T-helper 17 cell (primary cell): ENCODE results near the gene PLSCR3. TPM values are rescaled to one million over a fixed set of nuclear protein-coding genes. Genes with fewer than 3 reads are reported as not detected.
A peak's percentile ranks its signal among the peaks of the same experiment; 100 is the strongest.

Experiments
- ATAC-seq: fragments of 150-1000 bp; cut with Tn5 transposase; 2 replicates; pipeline ENCODE4 v1.10.0; 2021; ENCODE audit warnings: mild to moderate bottlenecking, moderate library complexity
- DNase-seq, 3 donors: peaks; one replicate each; pipeline versions ENCODE4 v3.0.0 to v3.0.0-alpha.2; 2020 to 2021
- H3K9me3 ChIP-seq: one replicate; pipeline ENCODE4 v1.7.0; 2013; ENCODE audit warnings: low read length, mild to moderate bottlenecking; ENCODE audit not compliant: control insufficient read depth, poor library complexity, severe bottlenecking
- H3K27ac Mint-ChIP-seq: one replicate; pipeline ENCODE4 v1.8.0; 2022; ENCODE audit warnings: mild to moderate bottlenecking, moderate library complexity, mixed read lengths
- H3K27me3 Mint-ChIP-seq: one replicate; pipeline ENCODE4 v1.8.0; 2022; ENCODE audit warnings: mixed read lengths
- H3K36me3 Mint-ChIP-seq: one replicate; pipeline ENCODE4 v1.8.0; 2022; ENCODE audit warnings: low read depth, mixed read lengths
- H3K4me1 Mint-ChIP-seq: one replicate; pipeline ENCODE4 v1.8.0; 2022; ENCODE audit warnings: mild to moderate bottlenecking, mixed read lengths
- H3K4me3 Mint-ChIP-seq: one replicate; pipeline ENCODE4 v1.8.0; 2022; ENCODE audit warnings: mild to moderate bottlenecking, moderate library complexity, mixed read lengths
- total RNA-seq, 4 donors: library from RNA in 2 of 4; stranded (reverse) in 2 of 4; gene quantifications; one replicate each; pipeline ENCODE4 v1.2.3 and lab custom pipeline; 2022 to 2026

The PLSCR3 gene
- total RNA-seq, 2 donors from 2014 or later: 120 to 126 TPM

DNA sequence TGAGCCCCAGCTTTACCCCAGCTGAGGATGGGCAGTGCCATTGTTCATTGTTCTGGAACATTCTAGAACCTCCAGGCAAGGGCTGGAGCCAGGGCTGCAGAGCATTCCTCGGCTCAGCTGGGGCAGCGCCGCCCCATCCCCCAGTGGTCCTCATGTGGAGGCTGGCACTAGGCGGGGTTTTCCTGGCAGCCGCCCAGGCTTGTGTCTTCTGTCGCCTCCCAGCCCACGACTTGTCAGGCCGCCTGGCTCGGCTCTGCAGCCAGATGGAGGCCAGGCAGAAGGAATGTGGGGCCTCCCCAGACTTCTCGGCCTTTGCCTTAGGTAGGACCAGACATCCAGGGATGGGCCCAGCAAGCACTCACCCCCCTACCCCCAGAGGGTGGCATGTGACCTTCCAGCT lies 39.3 kb downstream of the PLSCR3 start, which contains the start of gene TMEM95:
Gene TMEM95 (plus strand): TSS at position 104 of the 400 bp plus-strand sequence. CDS start 49 bp downstream, at position 153.
- H3K4me1 Mint-ChIP-seq: peaks cover 27% of the 10 kb centered on the region
- peak within 1 kb of the TSS; percentile 24 for H3K27ac Mint-ChIP-seq
- ATAC-seq (no peak), DNase-seq (no peak)
- no peaks in the 10 kb centered on the region for H3K36me3 Mint-ChIP-seq
- no peaks in the 10 kb centered on the region for H3K9me3 ChIP-seq
- peak within 1 kb of the TSS; percentile 31 for H3K4me3 Mint-ChIP-seq
- no peaks in the 10 kb centered on the region for H3K27me3 Mint-ChIP-seq

DNA sequence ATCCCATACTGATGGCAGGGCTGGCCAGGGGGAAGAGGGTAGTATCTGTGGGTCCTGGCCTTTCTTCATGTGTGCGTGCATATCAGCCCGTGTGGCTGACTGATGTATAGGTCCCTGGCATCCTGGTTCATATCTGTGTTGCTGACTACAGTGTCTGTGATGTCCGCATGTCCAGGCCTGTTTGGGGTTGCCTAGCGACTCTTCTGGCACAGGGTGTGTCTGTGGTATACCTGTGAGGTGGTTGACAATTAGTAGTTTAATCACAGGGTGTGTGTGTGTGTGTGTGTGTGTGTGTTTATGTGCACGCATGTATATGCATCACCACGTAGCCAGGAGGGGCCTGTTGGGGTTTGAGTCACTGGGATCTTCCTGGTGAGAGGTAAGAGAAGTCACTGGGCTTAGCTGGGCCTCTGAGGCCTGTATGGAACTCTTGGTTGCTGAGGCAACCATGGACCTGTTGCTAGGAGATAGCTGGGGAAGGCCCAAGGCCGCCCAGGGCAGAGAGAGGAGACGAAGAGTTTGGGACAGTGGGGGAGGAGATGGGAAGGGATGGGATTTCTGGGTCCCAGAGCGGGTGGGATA lies 40.0 kb downstream of the PLSCR3 start:
- no peaks in the 10 kb centered on the region for H3K36me3 Mint-ChIP-seq
- no peaks in the 10 kb centered on the region for H3K27me3 Mint-ChIP-seq
- peaks cover 32% of the 10 kb centered on the region for H3K4me1 Mint-ChIP-seq
- H3K9me3 ChIP-seq: no peaks in the 10 kb centered on the region
- peak overlapping the region; percentile 31 for H3K4me3 Mint-ChIP-seq
- peak overlapping the region; percentile 24 for H3K27ac Mint-ChIP-seq
- DNase-seq (no peak), ATAC-seq (peak; percentile 8)

DNA sequence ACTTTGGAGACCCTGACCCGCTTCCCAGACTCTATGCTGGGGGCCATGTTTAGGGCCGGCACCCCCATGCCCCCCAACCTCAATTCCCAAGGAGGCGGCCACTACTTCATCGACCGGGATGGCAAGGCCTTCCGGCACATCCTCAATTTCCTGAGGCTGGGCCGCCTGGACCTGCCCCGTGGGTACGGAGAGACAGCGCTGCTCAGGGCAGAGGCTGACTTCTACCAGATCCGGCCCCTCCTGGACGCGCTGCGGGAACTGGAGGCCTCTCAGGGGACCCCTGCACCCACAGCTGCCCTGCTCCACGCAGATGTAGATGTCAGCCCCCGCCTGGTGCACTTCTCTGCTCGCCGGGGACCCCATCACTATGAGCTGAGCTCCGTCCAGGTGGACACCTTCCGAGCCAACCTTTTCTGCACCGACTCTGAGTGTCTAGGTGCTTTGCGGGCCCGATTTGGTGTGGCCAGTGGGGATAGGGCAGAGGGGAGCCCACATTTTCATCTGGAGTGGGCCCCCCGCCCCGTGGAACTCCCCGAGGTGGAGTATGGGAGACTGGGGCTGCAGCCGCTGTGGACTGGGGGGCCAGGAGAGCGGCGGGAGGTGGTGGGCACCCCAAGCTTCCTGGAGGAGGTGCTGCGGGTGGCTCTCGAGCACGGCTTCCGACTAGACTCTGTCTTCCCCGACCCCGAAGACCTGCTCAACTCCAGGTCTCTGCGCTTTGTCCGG lies 41.3 kb downstream of the PLSCR3 start:
- ATAC-seq (no peak), DNase-seq (no peak)
- H3K9me3 ChIP-seq: no peaks in the 10 kb centered on the region
- peak overlapping the region; percentile 94 for H3K27ac Mint-ChIP-seq
- H3K36me3 Mint-ChIP-seq: peaks cover 2% of the 10 kb centered on the region
- H3K27me3 Mint-ChIP-seq: no peaks in the 10 kb centered on the region
- peaks cover 38% of the 10 kb centered on the region for H3K4me1 Mint-ChIP-seq
- H3K4me3 Mint-ChIP-seq: peak overlapping the region; percentile 95

DNA sequence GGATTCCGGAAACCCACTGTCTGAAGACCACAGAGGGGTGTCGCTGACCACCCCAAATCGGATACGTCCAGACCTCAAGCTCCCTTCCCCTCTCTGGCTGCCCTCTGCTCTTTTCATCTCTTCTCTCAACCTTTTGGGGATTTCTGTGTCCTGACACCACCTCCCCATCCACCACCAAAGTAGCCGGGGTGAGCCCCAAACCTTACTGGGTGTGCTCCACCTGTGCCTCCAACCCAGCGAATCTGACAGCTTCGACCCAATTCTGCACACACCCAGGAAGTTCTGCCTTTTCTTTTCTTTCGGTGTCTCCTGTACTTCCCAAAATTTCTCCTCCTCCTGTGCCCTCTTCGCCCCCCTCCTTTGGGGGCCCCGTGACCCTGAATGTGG lies 41.8 kb downstream of the PLSCR3 start:
- DNase-seq (no peak), ATAC-seq (no peak)
- H3K36me3 Mint-ChIP-seq: peaks cover 2% of the 10 kb centered on the region
- peak overlapping the region; percentile 94 for H3K27ac Mint-ChIP-seq
- H3K4me3 Mint-ChIP-seq: peak overlapping the region; percentile 95
- H3K27me3 Mint-ChIP-seq: no peaks in the 10 kb centered on the region
- H3K4me1 Mint-ChIP-seq: peaks cover 38% of the 10 kb centered on the region
- no peaks in the 10 kb centered on the region for H3K9me3 ChIP-seq

DNA sequence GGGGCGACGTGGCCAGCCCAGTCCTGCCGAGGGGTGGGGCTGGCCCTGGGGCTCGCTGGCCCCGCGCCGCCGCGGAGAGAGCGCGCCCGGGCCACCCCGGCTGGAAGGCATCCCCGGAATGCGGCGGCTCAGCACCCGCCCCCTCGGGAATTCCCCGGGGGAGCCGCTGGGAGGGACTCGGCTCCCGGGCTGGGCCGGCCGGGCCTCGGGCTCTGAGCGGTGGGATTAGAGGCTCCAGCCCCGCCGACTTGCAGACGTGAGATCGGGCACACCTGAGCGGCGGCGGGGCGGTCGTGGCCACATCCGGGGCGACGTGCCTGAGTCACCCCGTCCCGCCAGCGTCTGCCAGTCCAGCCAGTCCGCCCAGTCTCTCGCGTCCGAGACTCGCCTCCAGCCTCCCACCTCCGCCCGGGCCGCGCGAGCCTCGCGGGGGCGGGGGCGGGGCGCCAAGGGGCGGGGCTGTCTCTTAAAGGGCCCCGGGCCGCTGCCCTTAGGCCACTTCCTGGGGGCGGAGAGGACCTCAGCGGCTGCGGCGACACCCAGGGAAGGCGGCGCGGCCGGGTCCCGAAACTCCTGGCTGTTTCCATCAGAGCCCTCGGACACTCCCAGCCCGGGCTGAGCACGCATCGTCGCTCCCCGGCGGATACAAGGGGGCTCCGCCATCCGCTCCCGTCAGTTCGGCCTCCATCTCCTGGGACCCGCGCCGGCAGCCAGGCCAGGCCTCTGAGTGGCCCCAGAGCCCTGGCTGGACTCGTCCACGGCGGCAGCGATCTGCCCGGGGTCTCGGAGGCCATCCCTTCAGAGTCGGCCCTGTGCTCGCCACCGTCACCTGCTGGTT lies 42.4 kb downstream of the PLSCR3 start, which contains the start of gene KCTD11:
Gene KCTD11 (plus strand): TSS at position 498 of the 838 bp plus-strand sequence.
- Mint-ChIP-seq H3K27me3 (no peaks in the 10 kb centered on the region), H3K4me3 (peak within 1 kb of the TSS; percentile 95), H3K27ac (peak within 1 kb of the TSS; percentile 94), H3K4me1 (peaks cover 38% of the 10 kb centered on the region), H3K36me3 (peaks cover 4% of the 10 kb centered on the region)
- H3K9me3 ChIP-seq: no peaks in the 10 kb centered on the region
- DNase-seq: peak; percentile 52 to 76 (median 74)
- ATAC-seq: peak; percentile 52

DNA sequence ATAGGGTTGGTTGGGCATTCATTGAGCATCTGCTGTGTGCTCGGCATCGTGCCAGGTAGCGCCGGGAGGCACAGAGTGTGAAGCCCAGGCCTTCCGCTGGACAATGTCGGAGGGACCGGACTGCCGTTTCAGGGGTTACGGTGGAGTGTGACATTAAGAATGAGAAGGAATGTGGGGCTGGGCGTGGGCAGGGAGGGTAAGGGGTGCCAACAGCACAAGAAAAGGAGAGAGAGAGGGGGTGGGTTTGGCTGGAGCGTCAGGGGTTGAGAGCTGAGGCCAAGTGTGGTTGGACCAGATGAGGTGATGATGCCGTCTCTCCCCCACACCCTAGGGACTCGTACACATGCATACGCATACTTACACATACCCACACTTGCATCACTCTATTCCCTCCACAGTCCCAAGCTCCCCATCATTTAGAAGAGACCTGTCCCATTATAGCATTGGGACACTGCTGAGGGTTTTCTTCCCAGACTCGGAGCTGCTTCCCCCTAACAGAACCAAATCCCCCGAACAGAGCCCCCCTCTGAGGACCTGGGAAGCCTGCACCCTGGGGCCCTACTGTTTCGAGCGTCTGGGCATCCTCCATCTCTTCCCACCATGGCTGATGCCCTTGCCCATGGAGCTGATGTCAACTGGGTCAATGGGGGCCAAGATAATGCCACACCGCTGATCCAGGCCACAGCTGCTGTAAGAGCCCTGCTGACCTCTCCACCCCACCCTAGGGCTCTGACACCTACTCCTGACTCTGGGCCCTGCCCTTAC lies 45.7 kb downstream of the PLSCR3 start:
- H3K4me3 Mint-ChIP-seq: peak overlapping the region; percentile 45

DNA sequence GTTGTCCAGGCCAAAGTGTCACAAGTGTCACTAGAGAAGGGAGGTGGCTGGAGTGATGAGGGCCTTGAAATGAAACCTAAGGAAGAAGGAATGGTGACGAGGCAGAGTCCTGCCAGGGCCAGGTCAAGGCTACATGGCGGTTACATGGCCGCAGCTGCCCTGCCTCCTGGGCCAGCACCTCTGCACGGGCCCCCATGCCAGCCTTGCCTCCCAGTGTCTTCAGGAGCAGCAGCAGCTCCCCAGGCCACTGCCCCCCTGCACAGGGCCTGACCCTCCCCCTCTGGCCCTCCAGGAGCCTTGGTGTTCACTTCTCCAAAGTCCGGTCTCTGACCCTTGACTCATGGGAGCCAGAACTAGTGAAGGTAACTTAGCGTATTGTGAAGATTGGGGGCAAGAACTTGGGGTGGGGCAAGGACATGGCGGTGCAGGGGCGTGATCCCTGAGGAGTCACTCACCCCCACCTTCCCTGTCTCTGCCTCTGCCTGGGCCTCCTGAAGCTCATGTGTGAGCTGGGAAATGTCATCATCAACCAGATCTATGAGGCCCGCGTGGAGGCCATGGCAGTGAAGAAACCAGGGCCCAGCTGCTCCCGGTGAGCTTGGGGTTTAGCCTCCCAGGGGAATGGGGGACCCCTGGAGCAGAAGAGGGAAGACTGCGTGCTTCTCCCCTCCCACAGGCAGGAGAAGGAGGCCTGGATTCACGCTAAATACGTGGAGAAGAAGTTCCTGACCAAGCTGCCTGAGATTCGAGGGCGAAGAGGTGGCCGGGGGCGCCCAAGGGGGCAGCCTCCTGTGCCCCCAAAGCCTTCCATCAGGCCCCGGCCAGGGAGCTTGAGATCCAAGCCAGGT lies 46.5 kb downstream of the PLSCR3 start:
- H3K27me3 Mint-ChIP-seq: no peaks in the 10 kb centered on the region
- peaks cover 7% of the 10 kb centered on the region for H3K36me3 Mint-ChIP-seq
- H3K27ac Mint-ChIP-seq: peak overlapping the region; percentile 77
- H3K9me3 ChIP-seq: no peaks in the 10 kb centered on the region
- ATAC-seq: no peak
- no peak for DNase-seq
- H3K4me1 Mint-ChIP-seq: peaks cover 27% of the 10 kb centered on the region
- H3K4me3 Mint-ChIP-seq: peak overlapping the region; percentile 45

More for the DNA sequence above, 45.7 kb downstream of the PLSCR3 start:
- H3K27ac Mint-ChIP-seq: peak overlapping the region; percentile 77
- H3K27me3 Mint-ChIP-seq: no peaks in the 10 kb centered on the region
- H3K9me3 ChIP-seq: no peaks in the 10 kb centered on the region
- H3K36me3 Mint-ChIP-seq: peaks cover 7% of the 10 kb centered on the region
- no peak for ATAC-seq
- DNase-seq: no peak
- peaks cover 27% of the 10 kb centered on the region for H3K4me1 Mint-ChIP-seq

DNA sequence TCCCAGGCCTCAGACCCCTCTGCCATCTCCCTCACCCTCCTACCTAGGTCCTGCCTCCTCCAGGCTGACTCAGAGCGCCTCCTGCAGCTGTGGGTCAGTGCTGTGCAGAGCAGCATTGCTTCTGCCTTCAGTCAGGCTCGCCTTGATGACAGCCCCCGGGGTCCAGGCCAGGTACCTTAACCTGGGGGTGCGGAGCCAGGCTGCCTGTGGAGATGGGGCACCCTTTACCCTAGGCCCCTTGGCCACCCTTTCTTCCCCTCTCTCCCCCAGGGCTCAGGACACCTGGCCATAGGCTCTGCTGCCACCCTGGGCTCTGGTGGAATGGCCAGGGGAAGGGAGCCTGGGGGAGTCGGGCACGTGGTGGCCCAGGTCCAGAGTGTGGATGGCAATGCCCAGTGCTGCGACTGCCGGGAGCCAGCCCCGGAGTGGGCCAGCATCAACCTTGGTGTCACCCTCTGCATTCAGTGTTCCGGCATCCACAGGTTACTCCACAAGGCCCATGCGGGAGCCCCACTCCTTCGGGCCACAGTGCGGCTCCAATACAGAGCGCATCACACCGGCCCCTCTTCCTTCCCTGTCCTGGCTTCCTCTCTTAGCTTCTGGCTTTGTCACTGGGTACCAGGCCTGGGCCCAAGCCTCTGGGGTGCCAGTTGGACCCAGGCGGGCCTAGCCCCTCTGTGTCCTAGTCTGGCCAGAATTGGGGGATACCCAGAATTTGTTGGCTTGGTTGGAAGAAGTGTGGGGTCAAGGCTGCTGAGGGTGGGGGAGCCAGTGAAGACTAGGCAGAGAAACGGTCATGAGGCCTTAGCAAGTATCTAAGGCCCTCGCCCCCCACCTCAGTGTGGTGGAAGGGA lies 47.3 kb downstream of the PLSCR3 start:
- Mint-ChIP-seq H3K27ac (peak overlapping the region; percentile 56), H3K36me3 (peaks cover 7% of the 10 kb centered on the region), H3K4me1 (peaks cover 21% of the 10 kb centered on the region), H3K4me3 (no peak overlapping the region), H3K27me3 (no peaks in the 10 kb centered on the region)
- no peaks in the 10 kb centered on the region for H3K9me3 ChIP-seq
- ATAC-seq: no peak
- DNase-seq: no peak

DNA sequence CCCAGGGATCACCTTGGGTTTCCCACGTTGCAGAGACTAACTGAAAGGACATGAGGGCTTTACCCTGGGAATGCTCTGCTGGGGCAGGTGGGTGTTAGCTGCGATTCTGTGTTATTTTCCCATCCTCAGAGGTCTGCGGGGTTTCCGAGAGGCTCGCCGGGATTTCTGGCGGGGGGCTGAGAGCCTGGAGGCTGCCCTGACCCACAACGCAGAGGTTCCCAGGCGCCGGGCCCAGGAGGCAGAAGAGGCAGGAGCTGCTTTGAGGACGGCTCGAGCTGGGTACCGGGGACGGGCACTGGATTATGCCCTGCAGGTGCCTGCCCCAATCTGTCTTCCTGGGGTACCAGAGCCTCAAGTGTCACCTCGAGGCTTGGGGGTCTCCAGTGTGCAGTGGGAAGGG lies 51.1 kb downstream of the PLSCR3 start:
- peaks cover 7% of the 10 kb centered on the region for H3K36me3 Mint-ChIP-seq
- no peak for ATAC-seq
- no peak overlapping the region for H3K4me3 Mint-ChIP-seq
- H3K27me3 Mint-ChIP-seq: no peaks in the 10 kb centered on the region
- H3K9me3 ChIP-seq: no peaks in the 10 kb centered on the region
- H3K27ac Mint-ChIP-seq: peak overlapping the region; percentile 34
- no peak for DNase-seq
- peaks cover 12% of the 10 kb centered on the region for H3K4me1 Mint-ChIP-seq

DNA sequence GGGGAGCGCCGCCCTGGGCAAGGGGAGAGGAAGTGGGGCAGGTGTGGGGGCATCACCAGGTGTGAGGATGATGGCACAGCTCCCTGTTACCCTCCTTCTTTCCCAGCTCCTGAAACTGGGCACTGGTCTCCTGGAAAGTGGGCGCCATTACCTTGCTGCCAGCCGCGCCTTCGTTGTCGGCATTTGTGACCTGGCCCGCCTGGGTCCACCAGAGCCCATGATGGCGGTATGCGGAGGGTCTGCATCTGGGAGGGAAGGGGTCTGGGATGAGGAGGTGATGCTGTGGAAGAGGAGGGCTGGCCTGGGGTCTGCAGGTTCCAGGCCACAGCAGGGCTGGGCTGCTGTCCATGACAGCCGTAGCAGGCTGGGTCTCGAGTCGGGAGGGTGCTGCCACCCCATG lies 52.5 kb downstream of the PLSCR3 start:
- H3K27ac Mint-ChIP-seq: no peak overlapping the region
- peaks cover 22% of the 10 kb centered on the region for H3K4me1 Mint-ChIP-seq
- H3K27me3 Mint-ChIP-seq: no peaks in the 10 kb centered on the region
- H3K9me3 ChIP-seq: no peaks in the 10 kb centered on the region
- ATAC-seq (no peak), DNase-seq (no peak)
- H3K4me3 Mint-ChIP-seq: no peak overlapping the region
- peaks cover 9% of the 10 kb centered on the region for H3K36me3 Mint-ChIP-seq

DNA sequence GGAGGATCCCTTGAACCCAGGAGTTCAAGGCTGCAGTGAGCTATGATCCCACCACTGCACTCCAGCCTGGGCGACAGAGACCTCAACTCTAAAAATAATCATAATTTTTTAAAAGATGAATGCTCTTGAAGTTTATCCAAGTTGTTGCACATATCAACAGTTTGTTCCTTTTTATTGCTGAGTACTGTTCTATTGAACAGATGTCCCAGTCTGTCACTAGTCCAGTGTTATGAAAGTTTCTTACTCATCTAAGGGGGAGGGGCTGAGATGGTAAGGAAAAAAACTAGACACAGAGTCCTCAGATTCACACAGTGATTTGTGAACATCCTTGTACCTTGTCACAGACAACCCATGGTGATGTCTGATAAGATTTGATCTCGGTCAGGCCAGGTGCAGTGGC lies 54.1 kb downstream of the PLSCR3 start:
- no peaks in the 10 kb centered on the region for H3K9me3 ChIP-seq
- Mint-ChIP-seq H3K4me1 (peaks cover 32% of the 10 kb centered on the region), H3K4me3 (peak overlapping the region; percentile 65), H3K27me3 (no peaks in the 10 kb centered on the region), H3K36me3 (peaks cover 9% of the 10 kb centered on the region), H3K27ac (peak overlapping the region; percentile 79)
- ATAC-seq (no peak), DNase-seq (no peak)
